PC-3 (cell line): ENCODE measurements around the gene CST6. TPM values are rescaled to one million over a fixed set of nuclear protein-coding genes. Genes with fewer than 3 reads are reported as not detected.

Source experiments
- ATAC-seq: fragments of 200-7000 bp; cut with Tn5 transposase; 2 replicates; pipeline ENCODE4 v1.9.1; 2020; ENCODE audit warnings: mild to moderate bottlenecking, moderate library complexity
- BruUV-seq: library from RNA; stranded (reverse); fragments of 400-500 nt; replicated peaks from 2 replicates; lab custom pipeline; 2021; lab: Mats Ljungman, UMichigan
- CTCF ChIA-PET: fragments of 300-600 bp; sonication (Branson Sonifier 250); formaldehyde crosslinking; loops from one replicate; lab custom pipeline; 2022; ENCODE audit warnings: antibody characterized with exemption; lab: Charles Lee
- POLR2A ChIA-PET: fragments of 300-600 bp; sonication (Branson Sonifier 250); formaldehyde crosslinking; loops from one replicate; lab custom pipeline; 2022; ENCODE audit warnings: antibody characterized with exemption; ENCODE audit not compliant: unreplicated experiment; lab: Charles Lee
- DNase-seq: peaks from one replicate; pipeline ENCODE4 v3.0.0-alpha.2; 2015
- H2AFZ ChIP-seq: fragments of 300-600 bp; sonication (generic); 2 replicates; pipeline ENCODE4 v1.6.0; 2016; ENCODE audit warnings: antibody characterized with exemption, low read length
- H3F3A ChIP-seq: fragments of 300-600 bp; sonication (generic); one replicate; pipeline ENCODE4 v1.6.0; 2017; ENCODE audit warnings: antibody characterized with exemption, low read length, control low read depth, mild to moderate bottlenecking; ENCODE audit not compliant: unreplicated experiment
- H3K27ac ChIP-seq: fragments of 300-600 bp; sonication (generic); 2 replicates; pipeline ENCODE4 v1.5.1; 2016; ENCODE audit warnings: mild to moderate bottlenecking, low read length
- H3K27me3 ChIP-seq: fragments of 300-600 bp; sonication (generic); 2 replicates; pipeline ENCODE4 v1.6.1; 2016; ENCODE audit warnings: low read length, mixed read lengths
- H3K36me3 ChIP-seq: fragments of 300-600 bp; sonication (generic); 2 replicates; pipeline ENCODE4 v1.6.1; 2016; ENCODE audit warnings: low read depth, mixed run types, low read length, mixed read lengths
- H3K4me1 ChIP-seq: fragments of 300-600 bp; sonication (generic); 2 replicates; pipeline ENCODE4 v1.5.1; 2016; ENCODE audit warnings: low read length; ENCODE audit not compliant: insufficient read depth
- H3K4me2 ChIP-seq: fragments of 300-600 bp; sonication (generic); 2 replicates; pipeline ENCODE4 v1.6.0; 2016; ENCODE audit warnings: low read length
- H3K4me3 ChIP-seq: fragments of 300-600 bp; sonication (generic); 2 replicates; pipeline ENCODE4 v1.5.1; 2016; ENCODE audit warnings: mild to moderate bottlenecking, low read length, mixed read lengths
- H3K79me2 ChIP-seq: fragments of 300-600 bp; sonication (generic); 2 replicates; pipeline ENCODE4 v1.6.1; 2017; ENCODE audit warnings: low read length, mixed read lengths
- H3K9ac ChIP-seq: fragments of 300-600 bp; sonication (generic); 2 replicates; pipeline ENCODE4 v1.6.0; 2016; ENCODE audit warnings: mild to moderate bottlenecking, low read length
- H3K9me2 ChIP-seq: fragments of 300-600 bp; sonication (generic); replicated peaks from 2 replicates; pipeline ENCODE4 v1.6.1; 2016; ENCODE audit warnings: mixed run types, low read length, mixed read lengths
- H3K9me3 ChIP-seq: fragments of 300-600 bp; sonication (generic); 2 replicates; pipeline ENCODE4 v1.6.1; 2016; ENCODE audit warnings: low read length, mixed read lengths
- H4K20me1 ChIP-seq: fragments of 300-600 bp; sonication (generic); 2 replicates; pipeline ENCODE4 v1.6.1; 2016; ENCODE audit warnings: low read length, mixed read lengths
- EZH2 ChIP-seq: fragments of 300-600 bp; sonication (generic); IDR thresholded peaks from one replicate; pipeline ENCODE4 v1.6.1; 2017; ENCODE audit warnings: antibody characterized with exemption, mild to moderate bottlenecking, low read length; ENCODE audit not compliant: unreplicated experiment
- EZH2phosphoT487 ChIP-seq: fragments of 300-600 bp; sonication (generic); IDR thresholded peaks from 2 replicates; pipeline ENCODE4 v1.6.1; 2018; ENCODE audit warnings: mild to moderate bottlenecking, antibody characterized with exemption, low read length, borderline replicate concordance
- intact Hi-C: fragments of 100-400 bp; cut with micrococcal nuclease; formaldehyde crosslinking; loops from 2 replicates; pipeline ENCODE4 v1.9.0; 2023
- total RNA-seq: library from RNA; depleted of rRNA; stranded (reverse); fragments of >200 nt; gene quantifications from 2 replicates; pipeline ENCODE4 v1.2.3, GENCODE V29; 2014
- TF ChIP-seq, protein P1 (sequence below): fragments of 300-600 bp; sonication (generic); conservative IDR thresholded peaks from 2 replicates; pipeline ENCODE4 v1.5.1; 2017; ENCODE audit warnings: antibody characterized with exemption, low read depth, mild to moderate bottlenecking, low read length

CST6 gene
- total RNA-seq, 1 experiment from 2014 or later, result 84.2 TPM

DNA sequence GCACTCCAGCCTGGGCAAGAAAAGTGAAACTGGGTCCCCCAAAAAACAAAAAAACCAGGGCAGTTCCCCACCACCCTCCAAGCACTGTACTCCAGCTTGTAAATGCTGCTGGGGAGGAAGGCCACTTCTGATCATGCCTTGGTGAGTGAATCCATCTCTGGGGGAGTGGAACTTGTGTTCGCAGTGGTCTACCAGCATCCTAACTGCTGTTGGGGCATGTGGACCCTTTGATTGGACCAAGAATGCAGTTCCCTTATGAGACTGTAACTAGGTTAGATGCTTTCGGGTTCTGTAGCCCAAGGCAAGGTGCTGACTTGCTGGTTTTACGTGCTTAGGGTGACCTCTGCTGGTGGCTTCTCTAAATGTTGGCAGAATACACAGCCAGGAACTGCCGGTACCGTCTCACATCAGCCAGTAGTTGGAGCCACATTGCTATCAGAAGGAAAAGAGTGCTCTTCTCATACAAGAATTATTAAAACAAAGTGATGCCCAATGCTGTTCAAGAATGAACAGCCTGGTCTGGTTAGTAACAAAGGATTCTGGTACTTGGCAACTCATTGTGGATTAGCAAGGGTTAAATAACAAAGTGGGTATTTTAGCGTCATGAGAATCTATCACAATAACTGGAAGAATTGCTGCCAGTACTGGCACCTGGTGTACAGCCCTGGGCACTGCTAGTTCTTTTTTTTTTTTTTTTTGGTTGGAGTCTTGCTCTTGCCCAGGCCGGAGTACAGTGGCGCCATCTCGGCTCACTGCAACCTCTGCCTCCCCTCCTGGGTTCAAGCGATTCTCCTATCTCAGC lies 22.8 kb upstream of the CST6 start:
- H3K27me3 ChIP-seq, result no peaks in the 10 kb centered on the region
- no peak overlapping the region for H3K27ac ChIP-seq
- DNase-seq (peak; percentile 98), ATAC-seq (peak; percentile 97)
- no peaks in the 10 kb centered on the region for H3K9me3 ChIP-seq
- no peak overlapping the region for H2AFZ ChIP-seq
- no peaks in the 10 kb centered on the region for H3K4me1 ChIP-seq
- H3K9ac ChIP-seq, result no peak overlapping the region
- POLR2A ChIA-PET, result no interaction called here
- no peak overlapping the region for H3K4me2 ChIP-seq
- H3K79me2 ChIP-seq, result no peaks in the 10 kb centered on the region
- H3K36me3 ChIP-seq, result peaks cover 6% of the 10 kb centered on the region
- no TSS peak for BruUV-seq
- no peak overlapping the region for H3K4me3 ChIP-seq
- H4K20me1 ChIP-seq, result no peaks in the 10 kb centered on the region
- TF ChIP-seq EZH2 (no peak), EZH2phosphoT487 (no peak)
- TF ChIP-seq, protein P1, sequence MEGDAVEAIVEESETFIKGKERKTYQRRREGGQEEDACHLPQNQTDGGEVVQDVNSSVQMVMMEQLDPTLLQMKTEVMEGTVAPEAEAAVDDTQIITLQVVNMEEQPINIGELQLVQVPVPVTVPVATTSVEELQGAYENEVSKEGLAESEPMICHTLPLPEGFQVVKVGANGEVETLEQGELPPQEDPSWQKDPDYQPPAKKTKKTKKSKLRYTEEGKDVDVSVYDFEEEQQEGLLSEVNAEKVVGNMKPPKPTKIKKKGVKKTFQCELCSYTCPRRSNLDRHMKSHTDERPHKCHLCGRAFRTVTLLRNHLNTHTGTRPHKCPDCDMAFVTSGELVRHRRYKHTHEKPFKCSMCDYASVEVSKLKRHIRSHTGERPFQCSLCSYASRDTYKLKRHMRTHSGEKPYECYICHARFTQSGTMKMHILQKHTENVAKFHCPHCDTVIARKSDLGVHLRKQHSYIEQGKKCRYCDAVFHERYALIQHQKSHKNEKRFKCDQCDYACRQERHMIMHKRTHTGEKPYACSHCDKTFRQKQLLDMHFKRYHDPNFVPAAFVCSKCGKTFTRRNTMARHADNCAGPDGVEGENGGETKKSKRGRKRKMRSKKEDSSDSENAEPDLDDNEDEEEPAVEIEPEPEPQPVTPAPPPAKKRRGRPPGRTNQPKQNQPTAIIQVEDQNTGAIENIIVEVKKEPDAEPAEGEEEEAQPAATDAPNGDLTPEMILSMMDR, result peak; percentile 99
- CTCF ChIA-PET, result interaction anchor here (0.7 kb wide), 1 partner anchor 104 kb away, joined by 9 read pairs; no protein-coding TSS in a partner anchor
- peaks cover 9% of the 10 kb centered on the region for H3F3A ChIP-seq
- H3K9me2 ChIP-seq, result no peaks in the 10 kb centered on the region
- intact Hi-C loops, result loop anchor here (1.0 to 10.0 kb wide), 4 partner anchors 56 to 274 kb away; partner anchors contain the start of genes FIBP and KAT5

GRCh38 chr11:65992056-65992455 lies 19.8 kb upstream of the CST6 start:
- no peak overlapping the region for H3K9ac ChIP-seq
- H3K27ac ChIP-seq, result no peak overlapping the region
- H3K27me3 ChIP-seq, result no peaks in the 10 kb centered on the region
- no peaks in the 10 kb centered on the region for H3K79me2 ChIP-seq
- TF ChIP-seq, protein P1, result no peak
- TF ChIP-seq EZH2phosphoT487 (no peak), EZH2 (no peak)
- H3K4me3 ChIP-seq, result no peak overlapping the region
- H3F3A ChIP-seq, result peaks cover 4% of the 10 kb centered on the region
- no TSS peak for BruUV-seq
- peaks cover 7% of the 10 kb centered on the region for H3K36me3 ChIP-seq
- no peaks in the 10 kb centered on the region for H3K9me3 ChIP-seq
- DNase-seq, result no peak
- no peaks in the 10 kb centered on the region for H4K20me1 ChIP-seq
- H3K9me2 ChIP-seq, result no peaks in the 10 kb centered on the region
- ATAC-seq, result no peak
- POLR2A ChIA-PET, result interaction anchor here (0.6 kb wide), 1 partner anchor 1092 kb away, joined by 17 read pairs; no protein-coding TSS in a partner anchor
- H3K4me1 ChIP-seq, result no peaks in the 10 kb centered on the region
- no peak overlapping the region for H2AFZ ChIP-seq
- intact Hi-C loops, result no loop called here
- H3K4me2 ChIP-seq, result no peak overlapping the region
- CTCF ChIA-PET, result no interaction called here

GRCh38 chr11:65997286-65997685 lies 14.5 kb upstream of the CST6 start:
- ChIA-PET CTCF (no interaction called here), POLR2A (no interaction called here)
- H3F3A ChIP-seq, result no peaks in the 10 kb centered on the region
- no TSS peak for BruUV-seq
- no peaks in the 10 kb centered on the region for H3K9me2 ChIP-seq
- no peak overlapping the region for H3K9ac ChIP-seq
- H4K20me1 ChIP-seq, result no peaks in the 10 kb centered on the region
- peaks cover 35% of the 10 kb centered on the region for H3K79me2 ChIP-seq
- H3K4me1 ChIP-seq, result peaks cover 8% of the 10 kb centered on the region
- no peak overlapping the region for H3K4me2 ChIP-seq
- H3K4me3 ChIP-seq, result no peak overlapping the region
- H2AFZ ChIP-seq, result no peak overlapping the region
- intact Hi-C loops, result no loop called here
- TF ChIP-seq EZH2 (no peak), EZH2phosphoT487 (no peak)
- TF ChIP-seq, protein P1, result no peak
- no peaks in the 10 kb centered on the region for H3K27me3 ChIP-seq
- H3K9me3 ChIP-seq, result no peaks in the 10 kb centered on the region
- ATAC-seq, result no peak
- H3K36me3 ChIP-seq, result peaks cover 38% of the 10 kb centered on the region
- no peak overlapping the region for H3K27ac ChIP-seq
- DNase-seq, result no peak
